Motor neuron (in vitro differentiated cells): Measurements from ENCODE around the gene TP53RK. TPM values are rescaled to one million over a fixed set of nuclear protein-coding genes. Genes with fewer than 3 reads are reported as not detected.
A peak's percentile ranks its signal among the peaks of the same experiment; 100 is the strongest.

Experiments used
- ATAC-seq, 8 experiments: fragments of 200-7000 bp; cut with Tn5 transposase; replicated peaks in 6 of 8; 2 replicates each; pipeline ENCODE4 v1.8.0; 2021; ENCODE audit warnings: mild to moderate bottlenecking in 8 of 8, moderate library complexity in 8 of 8
- H3K27ac ChIP-seq, 2 donors: fragments of 250-450 bp; sonication (Bioruptor Pico); 2 replicates each; pipeline ENCODE4 v1.9.0; 2021; ENCODE audit warnings: antibody characterized with exemption in 2 of 2, mild to moderate bottlenecking in 2 of 2, moderate library complexity in 1 of 2
- H3K4me1 ChIP-seq, 2 donors: fragments of 250-450 bp; sonication (Bioruptor Pico); replicated peaks in 1 of 2; 2 replicates each; pipeline ENCODE4 v1.6.1; 2021; ENCODE audit warnings: antibody characterized with exemption in 2 of 2, mild to moderate bottlenecking in 2 of 2, moderate library complexity in 1 of 2
- H3K4me3 ChIP-seq, 5 donors: fragments of 250-450 bp; sonication (Bioruptor Pico); 2 replicates each; pipeline ENCODE4 v1.9.0; 2021; ENCODE audit warnings: antibody characterized with exemption in 5 of 5, mild to moderate bottlenecking in 5 of 5, moderate library complexity in 4 of 5
- WGBS, 10 experiments: fragments of 450-650 bp; shearing (Covaris generic); methylation state at CpG; one replicate each; pipeline ENCODE4 v1.0.0; 2022; 5-methylcytosine and 5-hydroxymethylcytosine counted together
- in situ Hi-C, 9 experiments: fragments of 400-800 bp; cut with MboI; loops; one replicate each; pipeline ENCODE4 v1.15.0; 2021; ENCODE audit warnings: low sequenced_read_pairs in 9 of 9, low pct_unique_long_range_greater_than_20kb in 2 of 9; ENCODE audit not compliant: unreplicated experiment in 9 of 9
- total RNA-seq, 8 experiments: library from RNA; unstranded; fragments of 300-600 nt; gene quantifications; 2 replicates each; pipeline versions ENCODE4 v1.2.3 to v1.2.4, GENCODE V29; 2022

TP53RK gene
- 10 to 100 TPM; 12.3 to 23.7 (median 15.0) TPM for total RNA-seq

DNA sequence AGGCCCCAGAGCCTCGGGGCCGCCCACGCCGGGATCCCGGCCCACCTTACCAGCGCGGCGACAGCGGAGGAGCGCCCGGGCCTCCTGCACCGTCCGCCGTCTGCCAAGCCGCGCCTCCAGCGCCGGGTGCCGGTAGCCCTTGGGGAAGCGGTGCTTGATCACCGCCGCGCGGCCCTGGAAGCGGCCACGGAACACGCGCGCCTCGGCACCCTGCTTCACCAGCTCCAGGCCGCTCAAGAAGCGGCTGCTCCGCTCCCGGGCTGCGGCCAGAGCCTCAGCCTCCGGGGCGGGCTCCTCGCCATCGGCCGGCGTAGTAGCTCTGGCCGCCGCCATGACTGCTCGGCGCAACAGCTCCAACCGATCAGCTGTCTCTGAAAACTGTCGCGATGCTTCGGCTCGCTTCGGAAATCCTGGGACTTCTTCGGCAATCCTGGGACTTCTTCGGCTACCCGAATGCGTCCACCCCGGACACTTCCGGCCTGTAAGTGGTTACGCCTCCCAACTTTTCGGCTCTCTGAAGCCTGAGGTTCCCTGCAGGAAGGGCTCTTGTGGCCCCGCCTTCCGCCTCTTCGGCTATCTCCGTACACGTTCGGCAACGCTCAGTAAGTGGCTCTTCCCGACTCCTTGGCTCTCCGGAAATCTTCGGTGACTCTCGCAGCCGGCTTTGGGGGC, at the start of gene TP53RK:
TSS of gene TP53RK (minus strand) at position 363 of the 672 bp plus-strand sequence. CDS start at position 333, 30 bp downstream.
- in situ Hi-C loops = loop anchor here in 3 of 9 experiments (25.0 kb wide), 3 partner anchors 127 to 552 kb away; partner anchors contain the start of genes OCSTAMP (in 1 of the 3) and ZNF334 (in 1 of the 3)
- 0 to 2% (median 0%) methylated on average over 1 to 27 of the region's 71 CpGs; no CpG with 5 or more reads in 2 of the 10 experiments for WGBS, 10 experiments
- Histone ChIP-seq H3K4me3 (peak within 1 kb of the TSS; percentile 76 to 93 (median 87)), H3K4me1 (peaks cover 12 to 26% of the 10 kb centered on the region in 2 donors), H3K27ac (peak within 1 kb of the TSS; percentile 90)
- ATAC-seq = peak; percentile 92 to 97 (median 96)

DNA sequence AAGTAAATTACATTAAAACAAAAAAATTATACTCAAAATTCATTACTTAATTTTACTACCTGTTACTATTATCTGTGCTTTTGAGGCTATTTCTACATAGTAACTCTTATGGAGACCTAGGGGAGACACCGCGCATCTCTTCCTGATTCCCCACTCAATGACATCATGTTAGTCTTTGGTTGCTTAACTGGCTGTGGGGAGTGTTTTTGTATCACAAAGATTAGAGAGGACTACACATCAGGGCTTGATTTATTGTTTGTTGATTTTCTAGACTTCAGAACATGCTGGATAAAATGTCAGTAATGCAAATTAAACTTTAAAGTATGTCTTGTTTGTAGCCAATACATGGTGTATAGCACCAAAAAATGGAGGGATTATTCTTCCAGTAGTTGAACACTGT, 46.2 kb upstream of the TP53RK start:
- in situ Hi-C loops = no loop called here

DNA sequence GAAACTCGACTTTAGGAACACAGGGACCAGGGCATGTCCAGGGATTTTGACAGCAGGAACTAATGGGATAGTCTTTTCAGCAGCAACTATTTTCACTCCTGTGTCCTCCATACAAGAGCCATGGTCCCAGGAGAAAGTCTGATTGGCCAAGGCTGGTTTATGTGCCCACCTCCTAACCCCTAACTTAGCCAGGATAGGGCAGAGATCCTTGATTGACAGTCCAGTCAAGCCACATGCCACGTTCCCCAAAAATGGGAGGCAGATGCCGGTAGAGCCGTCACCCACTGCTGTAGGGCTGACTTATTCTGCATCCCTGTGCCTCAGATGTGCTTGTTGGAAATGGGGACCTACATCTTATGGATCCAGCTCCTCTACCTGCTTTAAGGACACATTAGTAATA, 42.5 kb upstream of the TP53RK start:
- in situ Hi-C loops = no loop called here
- no peaks in the 10 kb centered on the region for H3K4me1 ChIP-seq
- H3K4me3 ChIP-seq = no peak overlapping the region
- 0 to 92% (median 79%) methylated on average over 1 to 4 of the region's 4 CpGs; no CpG with 5 or more reads in 4 of the 10 experiments for WGBS, 10 experiments
- ATAC-seq = peak in 1 of 8 experiments; percentile 47
- H3K27ac ChIP-seq = no peak overlapping the region

More for the DNA sequence above, 46.2 kb upstream of the TP53RK start:
- 94 to 100% (median 100%) methylated on average over 2 of the region's 2 CpGs; no CpG with 5 or more reads in 4 of the 10 experiments for WGBS, 10 experiments
- no peak overlapping the region for H3K27ac ChIP-seq
- no peak overlapping the region for H3K4me3 ChIP-seq
- H3K4me1 ChIP-seq = no peaks in the 10 kb centered on the region
- peak in 1 of 8 experiments; percentile 36 for ATAC-seq

DNA sequence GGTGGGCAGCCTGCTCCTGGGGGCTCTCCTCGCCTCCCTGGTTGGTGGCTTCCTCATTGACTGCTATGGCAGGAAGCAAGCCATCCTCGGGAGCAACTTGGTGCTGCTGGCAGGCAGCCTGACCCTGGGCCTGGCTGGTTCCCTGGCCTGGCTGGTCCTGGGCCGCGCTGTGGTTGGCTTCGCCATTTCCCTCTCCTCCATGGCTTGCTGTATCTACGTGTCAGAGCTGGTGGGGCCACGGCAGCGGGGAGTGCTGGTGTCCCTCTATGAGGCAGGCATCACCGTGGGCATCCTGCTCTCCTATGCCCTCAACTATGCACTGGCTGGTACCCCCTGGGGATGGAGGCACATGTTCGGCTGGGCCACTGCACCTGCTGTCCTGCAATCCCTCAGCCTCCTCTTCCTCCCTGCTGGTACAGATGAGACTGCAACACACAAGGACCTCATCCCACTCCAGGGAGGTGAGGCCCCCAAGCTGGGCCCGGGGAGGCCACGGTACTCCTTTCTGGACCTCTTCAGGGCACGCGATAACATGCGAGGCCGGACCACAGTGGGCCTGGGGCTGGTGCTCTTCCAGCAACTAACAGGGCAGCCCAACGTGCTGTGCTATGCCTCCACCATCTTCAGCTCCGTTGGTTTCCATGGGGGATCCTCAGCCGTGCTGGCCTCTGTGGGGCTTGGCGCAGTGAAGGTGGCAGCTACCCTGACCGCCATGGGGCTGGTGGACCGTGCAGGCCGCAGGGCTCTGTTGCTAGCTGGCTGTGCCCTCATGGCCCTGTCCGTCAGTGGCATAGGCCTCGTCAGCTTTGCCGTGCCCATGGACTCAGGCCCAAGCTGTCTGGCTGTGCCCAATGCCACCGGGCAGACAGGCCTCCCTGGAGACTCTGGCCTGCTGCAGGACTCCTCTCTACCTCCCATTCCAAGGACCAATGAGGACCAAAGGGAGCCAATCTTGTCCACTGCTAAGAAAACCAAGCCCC, 36.2 kb upstream of the TP53RK start:
- H3K4me1 ChIP-seq = no peaks in the 10 kb centered on the region
- WGBS, 10 experiments = 71 to 100% (median 93%) methylated on average over 1 to 12 of the region's 27 CpGs; no CpG with 5 or more reads in 4 of the 10 experiments
- H3K4me3 ChIP-seq = no peak overlapping the region
- ATAC-seq = no peak
- in situ Hi-C loops = no loop called here
- no peak overlapping the region for H3K27ac ChIP-seq

DNA sequence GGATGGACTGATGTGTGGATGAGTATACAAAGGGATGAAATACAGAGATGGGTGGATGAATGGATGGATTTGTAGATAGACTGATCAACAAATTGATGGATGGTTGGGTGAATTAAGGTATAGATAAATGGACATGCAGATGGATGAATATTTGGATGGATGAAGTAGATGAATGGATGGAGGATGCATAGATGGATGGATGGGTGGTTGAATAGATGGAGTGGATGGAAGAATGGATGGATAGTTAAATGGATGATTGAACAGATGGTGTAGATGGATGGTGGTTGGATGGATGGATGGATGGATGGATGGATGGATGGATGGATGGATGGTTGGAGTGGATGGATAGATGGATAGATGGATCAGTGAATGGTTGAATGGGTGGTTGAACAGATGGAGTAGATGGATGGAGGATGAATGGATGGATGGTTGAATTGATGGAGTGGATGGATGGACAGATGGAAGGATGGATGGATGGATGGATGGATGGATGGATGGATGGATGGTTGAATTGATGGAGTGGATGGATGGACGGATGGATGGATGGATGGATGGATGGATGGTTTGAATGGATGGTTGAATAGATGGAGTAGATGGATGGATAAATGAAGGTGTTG, 35.2 kb upstream of the TP53RK start:
- Histone ChIP-seq H3K4me1 (no peaks in the 10 kb centered on the region), H3K4me3 (no peak overlapping the region), H3K27ac (no peak overlapping the region)
- WGBS, 10 experiments = 17 to 83% (median 32%) methylated on average over 1 of the region's 1 CpG; no CpG with 5 or more reads in 2 of the 10 experiments
- ATAC-seq = no peak
- in situ Hi-C loops = no loop called here

DNA sequence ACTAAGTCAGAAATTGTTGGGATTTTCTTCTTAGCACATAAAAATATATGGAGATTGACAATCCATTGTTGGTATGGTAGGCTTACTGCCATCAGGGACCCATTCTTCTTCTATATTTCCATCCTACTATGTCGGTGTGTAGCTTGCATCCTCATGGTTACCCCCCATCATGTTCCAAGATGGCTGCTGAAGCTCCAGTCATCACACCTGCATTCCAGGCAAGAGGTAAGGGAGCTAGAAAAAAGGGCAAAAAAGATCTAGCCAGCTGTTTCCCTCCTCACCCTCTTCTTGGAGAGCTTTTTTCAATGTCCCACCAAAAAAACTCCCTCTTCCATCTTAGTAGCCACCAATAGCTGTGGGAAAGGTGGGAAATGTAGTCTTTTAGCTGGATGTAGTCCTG, 33.8 kb upstream of the TP53RK start:
- Histone ChIP-seq H3K27ac (no peak overlapping the region), H3K4me3 (no peak overlapping the region), H3K4me1 (no peaks in the 10 kb centered on the region)
- ATAC-seq = no peak
- in situ Hi-C loops = no loop called here
- 83 to 100% (median 92%) methylated on average over 1 of the region's 1 CpG; no CpG with 5 or more reads in 6 of the 10 experiments for WGBS, 10 experiments

DNA sequence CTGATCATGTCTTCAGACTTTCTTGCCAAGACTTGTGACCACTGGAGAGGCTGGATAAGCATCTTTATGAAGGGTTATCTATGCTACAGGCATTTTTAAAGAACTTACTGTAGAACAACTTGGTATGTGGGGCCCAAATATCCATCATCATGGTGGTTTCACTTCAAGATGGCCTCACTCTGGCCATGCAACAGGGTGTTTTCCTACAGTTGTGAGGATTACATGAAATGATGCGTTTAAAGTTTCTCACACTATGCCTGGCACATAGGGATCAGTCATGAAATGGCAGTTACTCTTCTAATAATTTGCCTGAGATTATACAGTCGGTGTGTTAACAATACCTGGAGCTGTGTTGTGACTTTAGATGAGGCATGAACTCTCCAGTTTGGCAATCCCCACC, 33.2 kb upstream of the TP53RK start:
- no peak overlapping the region for H3K27ac ChIP-seq
- H3K4me1 ChIP-seq = no peaks in the 10 kb centered on the region
- no peak for ATAC-seq
- in situ Hi-C loops = no loop called here
- WGBS, 10 experiments = 33 to 100% (median 88%) methylated on average over 1 to 2 of the region's 2 CpGs; no CpG with 5 or more reads in 2 of the 10 experiments
- no peak overlapping the region for H3K4me3 ChIP-seq

DNA sequence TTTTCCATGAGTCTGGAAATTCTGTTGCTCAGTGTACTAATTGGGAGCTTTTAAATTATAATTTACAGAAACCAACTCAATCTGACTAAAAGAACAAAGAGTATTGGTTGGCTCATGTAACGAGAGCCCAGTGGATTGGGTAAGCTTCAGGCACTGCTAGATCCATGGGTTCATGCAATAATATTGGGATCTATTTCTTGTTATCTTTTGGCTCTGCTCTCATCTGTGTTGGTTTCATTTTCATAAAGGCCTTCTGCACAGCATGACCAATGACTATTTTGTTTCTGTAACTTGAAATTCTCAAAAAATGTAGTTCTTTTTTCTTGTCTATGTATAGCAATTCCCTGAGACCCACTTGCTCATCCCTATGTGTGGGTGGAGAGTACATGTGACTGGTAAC, 32.2 kb upstream of the TP53RK start:
- WGBS, 10 experiments = 43 to 100% (median 88%) methylated on average over 1 of the region's 1 CpG; no CpG with 5 or more reads in 3 of the 10 experiments
- no peak for ATAC-seq
- Histone ChIP-seq H3K4me1 (no peaks in the 10 kb centered on the region), H3K27ac (no peak overlapping the region), H3K4me3 (no peak overlapping the region)
- in situ Hi-C loops = no loop called here

DNA sequence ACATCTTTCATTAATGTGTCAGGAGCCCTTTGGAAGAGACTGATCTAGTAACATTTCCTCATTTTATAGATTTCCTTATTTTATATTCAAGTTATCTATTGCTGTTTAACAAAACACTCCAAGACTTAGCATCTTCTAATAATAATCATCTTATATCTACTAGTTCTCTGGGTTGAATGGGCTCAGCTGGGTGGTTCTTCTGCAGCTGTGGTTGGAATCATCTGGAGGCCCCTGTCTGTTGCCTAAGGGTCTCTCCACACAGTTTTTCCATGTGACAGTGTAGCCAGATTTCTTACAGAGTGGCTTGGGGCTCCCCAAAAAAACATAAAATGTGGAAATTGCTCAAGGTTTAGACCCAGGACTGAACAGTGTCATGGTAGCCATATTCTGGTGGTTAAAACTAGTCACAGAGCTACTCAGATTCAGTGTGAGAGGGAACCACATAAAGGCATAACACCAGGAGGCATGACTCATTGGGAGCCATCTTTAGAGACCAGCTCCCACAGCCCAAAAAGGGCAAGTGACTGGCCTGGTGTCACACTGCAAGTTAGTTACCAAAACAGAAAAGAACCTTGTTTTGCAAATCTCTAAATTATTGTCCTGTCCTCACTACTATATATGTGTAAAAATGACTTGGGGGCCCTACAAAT, 31.7 kb upstream of the TP53RK start:
- no peak overlapping the region for H3K27ac ChIP-seq

DNA sequence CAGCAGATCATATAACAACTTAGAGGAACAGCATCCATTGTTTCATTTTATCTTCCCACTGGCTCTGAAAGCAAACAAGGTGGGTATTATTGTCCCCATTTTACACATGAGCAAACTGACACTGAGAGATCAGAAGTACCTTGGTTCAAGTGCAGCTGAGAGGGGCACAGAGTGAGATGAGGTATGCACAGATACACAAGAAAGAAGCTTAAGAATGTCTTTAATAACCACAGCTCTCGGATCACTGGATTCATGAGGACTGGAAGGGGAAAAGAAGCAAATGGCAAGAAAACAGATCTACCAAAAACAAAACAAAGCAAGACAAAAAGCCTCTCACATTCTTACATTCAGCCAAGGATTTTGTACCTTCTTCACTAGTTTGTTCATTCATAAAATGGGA, 30.8 kb upstream of the TP53RK start:
- no peak overlapping the region for H3K4me3 ChIP-seq
- H3K4me1 ChIP-seq = no peaks in the 10 kb centered on the region
- in situ Hi-C loops = no loop called here
- ATAC-seq = no peak
- no peak overlapping the region for H3K27ac ChIP-seq
- 57 to 100% (median 88%) methylated on average over 1 of the region's 1 CpG; no CpG with 5 or more reads in 3 of the 10 experiments for WGBS, 10 experiments

More for the DNA sequence above, 31.7 kb upstream of the TP53RK start:
- Histone ChIP-seq H3K4me1 (no peaks in the 10 kb centered on the region), H3K4me3 (no peak overlapping the region)
- ATAC-seq = no peak
- in situ Hi-C loops = no loop called here

DNA sequence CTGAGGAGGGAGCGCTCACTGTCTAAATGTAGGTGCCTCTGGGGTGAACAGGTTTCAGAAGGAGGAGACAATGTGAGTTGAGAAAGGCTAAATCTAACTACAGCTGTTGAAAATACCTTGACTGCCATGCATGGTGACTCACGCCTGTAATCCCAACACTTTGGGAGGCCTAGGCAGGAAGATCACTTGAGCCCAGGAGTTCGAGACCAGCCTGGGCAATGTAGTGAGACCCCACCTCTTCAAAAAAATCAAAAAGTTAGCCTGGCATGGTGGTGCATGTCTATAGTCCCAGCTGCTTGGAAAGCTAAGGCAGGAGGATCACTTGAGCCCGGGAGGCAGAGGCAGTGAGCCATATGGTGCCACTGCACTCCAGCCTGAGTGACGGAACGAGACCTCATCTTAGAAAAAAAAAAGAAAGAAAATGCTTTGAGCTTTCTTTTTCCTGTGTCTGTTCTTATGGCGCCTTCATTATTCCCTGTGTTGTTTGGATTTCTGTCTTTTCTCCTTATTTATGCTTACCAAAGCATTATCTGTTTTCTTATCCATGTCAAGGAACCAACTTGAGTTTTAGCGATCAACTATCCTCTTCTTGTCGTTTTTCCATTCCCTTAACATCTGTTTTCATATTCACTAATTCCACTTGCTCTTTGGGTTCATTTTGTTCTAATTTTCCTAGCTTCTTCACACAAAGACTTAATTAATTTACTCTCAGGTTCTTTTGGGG, 28.7 kb upstream of the TP53RK start:
- no peak overlapping the region for H3K4me3 ChIP-seq
- ATAC-seq = no peak
- no peak overlapping the region for H3K27ac ChIP-seq
- H3K4me1 ChIP-seq = no peaks in the 10 kb centered on the region
- WGBS, 10 experiments = 70 to 96% (median 84%) methylated on average over 2 to 8 of the region's 9 CpGs
- in situ Hi-C loops = no loop called here

DNA sequence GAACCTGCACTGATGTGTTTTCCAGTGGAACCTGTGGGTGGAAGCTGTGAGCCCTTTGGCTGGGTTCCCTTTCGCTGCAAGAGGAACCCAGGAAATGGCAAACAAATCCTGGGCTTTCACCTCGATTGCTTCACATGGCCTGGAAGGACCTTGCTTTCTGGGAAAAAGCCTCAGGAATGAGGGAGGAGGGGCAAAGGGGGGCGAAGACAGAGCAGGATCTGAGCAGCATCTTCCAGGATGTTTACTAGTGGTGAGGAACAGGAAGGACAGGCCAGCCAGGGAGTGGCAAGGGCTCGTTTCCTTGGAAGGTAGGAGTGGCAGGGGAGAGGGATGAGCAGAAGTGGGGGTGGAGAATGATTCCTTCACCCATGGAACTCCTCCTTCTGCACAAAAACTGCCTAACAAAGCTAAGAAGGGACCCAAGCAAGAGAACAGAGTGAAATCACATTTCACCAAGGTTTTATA, 26.1 kb upstream of the TP53RK start:
- no peak overlapping the region for H3K4me3 ChIP-seq
- peaks cover 0 to 2% of the 10 kb centered on the region in 2 donors for H3K4me1 ChIP-seq
- peak in 3 of 8 experiments; percentile 53 to 81 (median 57) for ATAC-seq
- in situ Hi-C loops = no loop called here
- 0 to 63% (median 29%) methylated on average over 1 to 3 of the region's 4 CpGs; no CpG with 5 or more reads in 3 of the 10 experiments for WGBS, 10 experiments
- no peak overlapping the region for H3K27ac ChIP-seq
